Endothelial cell of umbilical vein (primary cell): Measurements from ENCODE around the gene CIB2. TPM values are rescaled to one million over a fixed set of nuclear protein-coding genes. Genes with fewer than 3 reads are reported as not detected.

Experiments
- BruUV-seq: library from RNA; stranded (reverse); fragments of 400-500 nt; replicated peaks from 2 replicates; lab custom pipeline; 2021; lab: Mats Ljungman, UMichigan
- CTCF ChIA-PET: fragments of 300-600, 350-600 bp; sonication (Branson Sonifier 250); formaldehyde crosslinking; loops from one replicate; lab custom pipeline; 2021; ENCODE audit warnings: antibody characterized with exemption, inconsistent platforms; lab: Charles Lee
- POLR2A ChIA-PET: fragments of 300-600, 350-600 bp; sonication (Branson Sonifier 250); formaldehyde crosslinking; loops from one replicate; lab custom pipeline; 2021; ENCODE audit warnings: antibody characterized with exemption, inconsistent platforms; lab: Charles Lee
- DNase-seq: peaks from one replicate; pipeline ENCODE4 v3.0.0-alpha.2; 2011; ENCODE audit warnings: low read depth, low spot score
- FAIRE-seq: peaks from 2 replicates; lab custom pipeline; 2011; peaks lifted over from hg19 to GRCh38; lab: Jason Lieb, UNC
- H2AFZ ChIP-seq: 2 replicates; pipeline ENCODE4 v1.6.0; 2012; ENCODE audit warnings: low read depth, low read length, control low read depth, inconsistent platforms
- H3K27ac ChIP-seq: 2 replicates; pipeline ENCODE4 v1.5.1; 2011; ENCODE audit warnings: low read depth, mild to moderate bottlenecking, control low read depth, low read length, moderate library complexity; ENCODE audit not compliant: insufficient read depth
- H3K27me3 ChIP-seq, 2 experiments: 2 replicates each; pipeline versions ENCODE4 v1.6.0 to v1.6.1; 2011; ENCODE audit warnings: low read length in 2 of 2, mixed read lengths in 1 of 2; ENCODE audit not compliant: control insufficient read depth in 2 of 2, insufficient read depth in 2 of 2
- H3K36me3 ChIP-seq, 2 experiments: 2 replicates in 1 of 2; 3 replicates in 1 of 2; pipeline ENCODE4 v1.5.1; 2011; ENCODE audit warnings: low read length in 2 of 2, mild to moderate bottlenecking in 1 of 2, moderate library complexity in 1 of 2; ENCODE audit not compliant: control insufficient read depth in 2 of 2, insufficient read depth in 2 of 2; ENCODE audit errors: extremely low read depth in 1 of 2
- H3K4me1 ChIP-seq: 3 replicates; pipeline ENCODE4 v1.5.1; 2011; ENCODE audit warnings: mild to moderate bottlenecking, low read length; ENCODE audit not compliant: control insufficient read depth, insufficient read depth; ENCODE audit errors: extremely low read depth
- H3K4me2 ChIP-seq: 2 replicates; pipeline ENCODE4 v1.6.1; 2011; ENCODE audit warnings: low read length, control low read depth, mixed read lengths; ENCODE audit not compliant: insufficient read depth
- H3K4me3 ChIP-seq, 3 experiments: fragments of 200-600 bp in 1 of 3; sonication (generic), shearing (Covaris generic) in 1 of 3; replicated peaks in 1 of 3; 2 replicates each; pipeline ENCODE4 v1.5.1; 2011 to 2016; ENCODE audit warnings: control low read depth in 3 of 3, low read length in 3 of 3, mild to moderate bottlenecking in 2 of 3, inconsistent platforms in 1 of 3, low read depth in 1 of 3, moderate library complexity in 1 of 3; ENCODE audit not compliant: insufficient read depth in 1 of 3
- H3K79me2 ChIP-seq: 2 replicates; pipeline ENCODE4 v1.6.0; 2012; ENCODE audit warnings: low read length, inconsistent platforms; ENCODE audit not compliant: control insufficient read depth, insufficient read depth
- H3K9ac ChIP-seq: replicated peaks from 2 replicates; pipeline ENCODE3; 2011; ENCODE audit warnings: low read length, control low read depth; ENCODE audit not compliant: insufficient read depth; ENCODE audit errors: extremely low read depth
- H3K9me1 ChIP-seq: replicated peaks from 3 replicates; pipeline ENCODE4 v1.6.0; 2011; ENCODE audit warnings: mild to moderate bottlenecking, low read length; ENCODE audit not compliant: control insufficient read depth, insufficient read depth; ENCODE audit errors: extremely low read depth
- H3K9me3 ChIP-seq: replicated peaks from 2 replicates; pipeline ENCODE4 v1.5.1; 2012; ENCODE audit warnings: low read length, inconsistent platforms; ENCODE audit not compliant: control insufficient read depth, insufficient read depth
- H4K20me1 ChIP-seq: replicated peaks from 2 replicates; pipeline ENCODE3; 2011; ENCODE audit warnings: mild to moderate bottlenecking, low read length; ENCODE audit not compliant: control insufficient read depth, insufficient read depth; ENCODE audit errors: extremely low read depth
- EZH2 ChIP-seq: IDR thresholded peaks from 2 replicates; pipeline ENCODE4 v1.6.1; 2012; ENCODE audit warnings: borderline replicate concordance, low read depth, mild to moderate bottlenecking, moderate library complexity, low read length, inconsistent platforms; ENCODE audit not compliant: severe bottlenecking
- FOS ChIP-seq: IDR thresholded peaks from 2 replicates; pipeline ENCODE4 v1.6.1; 2011; ENCODE audit warnings: mild to moderate bottlenecking, low read length, moderate library complexity, borderline replicate concordance; ENCODE audit not compliant: insufficient read depth
- GATA2 ChIP-seq: IDR thresholded peaks from 2 replicates; pipeline ENCODE4 v1.7.0; 2011; ENCODE audit warnings: low read depth, mild to moderate bottlenecking, moderate library complexity, mixed read lengths, low read length; ENCODE audit not compliant: insufficient read length, insufficient read depth
- JUN ChIP-seq: IDR thresholded peaks from 2 replicates; pipeline ENCODE4 v1.6.1; 2011; ENCODE audit warnings: borderline replicate concordance, low read depth; ENCODE audit not compliant: insufficient read length, insufficient read depth
- MYC ChIP-seq: IDR thresholded peaks from one replicate; pipeline ENCODE4 v1.6.1; 2011; ENCODE audit warnings: mild to moderate bottlenecking, low read depth, low read length
- POLR2A ChIP-seq: IDR thresholded peaks from 2 replicates; pipeline ENCODE4 v1.6.1; 2012; ENCODE audit warnings: low read depth, mild to moderate bottlenecking, control low read depth, low read length
- POLR2AphosphoS5 ChIP-seq: IDR thresholded peaks from 2 replicates; pipeline ENCODE4 v1.6.1; 2012; ENCODE audit warnings: low read depth, mild to moderate bottlenecking, control low read depth, low read length, moderate library complexity; ENCODE audit not compliant: insufficient read depth
- dilution Hi-C: fragments of 300-500 bp; cut with MboI; formaldehyde crosslinking; loops from one replicate; pipeline ENCODE4 v1.15.0; 2019; ENCODE audit warnings: low sequenced_read_pairs; ENCODE audit not compliant: extremely low pct_ligation_motif_present
- intact Hi-C: fragments of 100-400 bp; cut with micrococcal nuclease; formaldehyde crosslinking; loops from one replicate; pipeline ENCODE4 v1.10.0; 2022
- polyA plus RNA-seq, 4 experiments: library from polyadenylated mRNA; depleted of rRNA in 3 of 4; stranded (reverse) in 3 of 4; unstranded in 1 of 4; fragments of >200 nt; gene quantifications; 2 replicates each; pipeline versions ENCODE4 v1.2.1 to v1.2.3, GENCODE V29; 2011 to 2012; ENCODE audit warnings: missing spikeins in 1 of 4
- total RNA-seq: library from RNA; stranded (reverse); gene quantifications from 2 replicates; pipeline ENCODE4 v1.2.3, GENCODE V29; 2021
- TF ChIP-seq, protein P1 (sequence below), 2 donors: IDR thresholded peaks; 1 replicate in 1 of 2; 2 replicates in 1 of 2; pipeline ENCODE4 v1.5.1; 2011; ENCODE audit warnings: low read length in 2 of 2, mild to moderate bottlenecking in 2 of 2, moderate library complexity in 2 of 2, control low read depth in 1 of 2, inconsistent platforms in 1 of 2, low read depth in 1 of 2; ENCODE audit not compliant: insufficient read depth in 1 of 2; ENCODE audit errors: extremely low read depth in 1 of 2
- TF ChIP-seq, protein P2 (sequence below): IDR thresholded peaks from 2 replicates; pipeline ENCODE4 v1.6.1; 2011; ENCODE audit not compliant: insufficient read depth, insufficient read length

CIB2 gene
- total and polyA plus RNA-seq, 2 donors (not counting 3 experiments of a cell fraction or from before 2014, with no cell fraction given), result 4.0 to 7.7 TPM

DNA sequence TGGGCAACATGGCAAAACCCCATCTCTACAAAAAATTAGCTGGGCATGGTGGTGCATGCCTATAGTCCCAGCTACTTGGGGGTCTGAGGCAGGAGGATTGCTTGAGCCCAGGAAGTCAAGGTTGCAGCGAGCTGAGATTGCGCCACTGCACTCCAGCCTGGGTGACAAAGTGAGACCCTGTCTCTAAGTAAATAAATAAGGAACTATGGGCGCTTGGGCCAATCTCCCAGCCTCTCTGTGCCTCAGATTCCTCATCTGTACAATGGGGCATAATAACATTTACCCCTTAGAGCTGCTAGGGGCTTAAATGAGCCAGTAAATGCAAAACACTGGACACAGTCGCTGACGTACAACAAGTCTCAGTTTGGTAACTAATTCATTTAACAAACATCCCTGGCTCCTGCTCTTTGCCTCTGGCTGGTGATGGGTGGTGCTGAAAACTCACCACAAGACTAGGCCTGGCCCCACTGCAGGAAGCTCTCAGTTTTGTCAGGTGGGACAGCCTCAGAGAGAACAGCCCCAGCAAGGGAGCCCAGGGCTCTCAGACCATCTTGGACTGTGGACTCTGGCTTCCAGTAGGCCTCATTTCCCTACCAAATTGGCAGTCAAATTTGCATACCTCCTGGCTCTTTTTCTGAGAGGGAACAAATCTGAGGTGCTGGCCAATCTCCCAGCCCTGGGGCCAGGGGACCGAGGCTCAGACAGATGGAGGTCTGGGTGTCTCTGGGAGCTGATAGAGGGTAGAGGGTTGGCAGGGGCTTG is 47.4 kb downstream of the CIB2 start:
- intact Hi-C loops (no loop called here), dilution Hi-C loops (no loop called here)
- H2AFZ ChIP-seq, result no peak overlapping the region
- H3K4me1 ChIP-seq, result no peaks in the 10 kb centered on the region
- H3K9me1 ChIP-seq, result no peaks in the 10 kb centered on the region
- ChIA-PET CTCF (interaction anchor here (1.0 to 1.9 kb wide), 5 partner anchors 8 to 84 kb away, joined by 3 to 6 read pairs (median 4); partner anchors contain the start of gene SH2D7), POLR2A (no interaction called here)
- H3K36me3 ChIP-seq, result no peaks in the 10 kb centered on the region
- no TSS peak for BruUV-seq
- no peaks in the 10 kb centered on the region for H3K27me3 ChIP-seq
- H4K20me1 ChIP-seq, result no peaks in the 10 kb centered on the region
- no peak overlapping the region for H3K9ac ChIP-seq
- no peak overlapping the region for H3K4me2 ChIP-seq
- DNase-seq, result no peak
- H3K79me2 ChIP-seq, result no peaks in the 10 kb centered on the region
- no peak for FAIRE-seq
- no peak overlapping the region for H3K27ac ChIP-seq
- H3K9me3 ChIP-seq, result no peaks in the 10 kb centered on the region
- TF ChIP-seq, protein P1, sequence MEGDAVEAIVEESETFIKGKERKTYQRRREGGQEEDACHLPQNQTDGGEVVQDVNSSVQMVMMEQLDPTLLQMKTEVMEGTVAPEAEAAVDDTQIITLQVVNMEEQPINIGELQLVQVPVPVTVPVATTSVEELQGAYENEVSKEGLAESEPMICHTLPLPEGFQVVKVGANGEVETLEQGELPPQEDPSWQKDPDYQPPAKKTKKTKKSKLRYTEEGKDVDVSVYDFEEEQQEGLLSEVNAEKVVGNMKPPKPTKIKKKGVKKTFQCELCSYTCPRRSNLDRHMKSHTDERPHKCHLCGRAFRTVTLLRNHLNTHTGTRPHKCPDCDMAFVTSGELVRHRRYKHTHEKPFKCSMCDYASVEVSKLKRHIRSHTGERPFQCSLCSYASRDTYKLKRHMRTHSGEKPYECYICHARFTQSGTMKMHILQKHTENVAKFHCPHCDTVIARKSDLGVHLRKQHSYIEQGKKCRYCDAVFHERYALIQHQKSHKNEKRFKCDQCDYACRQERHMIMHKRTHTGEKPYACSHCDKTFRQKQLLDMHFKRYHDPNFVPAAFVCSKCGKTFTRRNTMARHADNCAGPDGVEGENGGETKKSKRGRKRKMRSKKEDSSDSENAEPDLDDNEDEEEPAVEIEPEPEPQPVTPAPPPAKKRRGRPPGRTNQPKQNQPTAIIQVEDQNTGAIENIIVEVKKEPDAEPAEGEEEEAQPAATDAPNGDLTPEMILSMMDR (IDR thresholded peaks at IDR 0.05; ENCODE audit: extremely low read depth in 1 of 2, insufficient read depth in 1 of 2, low read depth in 1 of 2, low read length in 2 of 2), result no peak
- TF ChIP-seq, protein P2, sequence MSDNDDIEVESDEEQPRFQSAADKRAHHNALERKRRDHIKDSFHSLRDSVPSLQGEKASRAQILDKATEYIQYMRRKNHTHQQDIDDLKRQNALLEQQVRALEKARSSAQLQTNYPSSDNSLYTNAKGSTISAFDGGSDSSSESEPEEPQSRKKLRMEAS, result no peak
- TF ChIP-seq MYC (no peak), JUN (no peak), POLR2AphosphoS5 (no peak), FOS (no peak), POLR2A (no peak), EZH2 (no peak), GATA2 (no peak)
- no peak overlapping the region for H3K4me3 ChIP-seq
